Gastroesophageal sphincter (tissue), 4 donors: ENCODE measurements around the gene GRIP1. TPM values are rescaled to one million over a fixed set of nuclear protein-coding genes. Genes with fewer than 3 reads are reported as not detected.

Source experiments
- ATAC-seq: fragments of 150-250 bp; one replicate; pipeline ENCODE4 v1.9.1; 2016; ENCODE audit warnings: mild to moderate bottlenecking, moderate library complexity
- H3K27ac ChIP-seq, 4 donors: fragments of 200-600 bp; sonication (generic) in 3 of 4; 1 replicate in 3 of 4; 2 replicates in 1 of 4; pipeline ENCODE4 v1.5.1; 2016 to 2019
- H3K27me3 ChIP-seq: fragments of 200-600 bp; sonication (generic); one replicate; pipeline ENCODE4 v1.5.1; 2019
- H3K36me3 ChIP-seq, 2 donors: fragments of 200-600 bp; sonication (generic); one replicate each; pipeline ENCODE4 v1.5.1; 2019; ENCODE audit warnings: control low read depth in 1 of 2
- H3K4me1 ChIP-seq, 3 donors: fragments of 200-600 bp; sonication (generic); 1 replicate in 2 of 3; 2 replicates in 1 of 3; pipeline ENCODE4 v1.5.1; 2016 to 2019; ENCODE audit warnings: control low read depth in 2 of 3
- H3K4me3 ChIP-seq, 2 donors: fragments of 200-600 bp; sonication (generic); one replicate each; pipeline ENCODE4 v1.5.1; 2019; ENCODE audit warnings: mild to moderate bottlenecking in 1 of 2, moderate library complexity in 1 of 2
- H3K9me3 ChIP-seq, 3 donors: fragments of 200-600 bp; sonication (generic); one replicate each; pipeline ENCODE4 v1.5.1; 2017 to 2019; ENCODE audit warnings: control low read depth in 2 of 3
- EP300 ChIP-seq: sonication (generic); formaldehyde crosslinking; IDR thresholded peaks from one replicate; pipeline ENCODE4 v1.6.1; 2017; ENCODE audit warnings: antibody characterized with exemption, mild to moderate bottlenecking
- POLR2A ChIP-seq, 2 donors: fragments of 450-650 bp; IDR thresholded peaks; one replicate each; pipeline ENCODE4 v1.6.1; 2017; ENCODE audit warnings: antibody characterized with exemption in 2 of 2, mild to moderate bottlenecking in 2 of 2, moderate library complexity in 1 of 2
- POLR2AphosphoS5 ChIP-seq: sonication (generic); formaldehyde crosslinking; IDR thresholded peaks from one replicate; pipeline ENCODE4 v1.6.1; 2017; ENCODE audit warnings: antibody characterized with exemption
- WGBS, 2 donors: methylation state at CpG; one replicate each; pipeline ENCODE4 v1.1.5; 2018; ENCODE audit warnings: low coverage in 1 of 2; 5-methylcytosine and 5-hydroxymethylcytosine counted together
- total RNA-seq, 4 donors: library from RNA; depleted of rRNA; stranded (reverse); fragments of >200 nt; gene quantifications; one replicate each; pipeline ENCODE4 v1.1.0, GENCODE V29; 2016
- TF ChIP-seq, protein P1 (sequence below), 4 experiments: fragments of 200-600 bp in 2 of 4; fragments of 450-650 bp in 2 of 4; sonication (generic) in 1 of 4; IDR thresholded peaks; one replicate each; pipeline ENCODE4 v1.5.1; 2017 to 2019; ENCODE audit warnings: antibody characterized with exemption in 4 of 4, mild to moderate bottlenecking in 2 of 4, moderate library complexity in 2 of 4

Gene GRIP1
- total RNA-seq, 4 donors from 2014 or later, result 6.8 to 17.8 (median 11.6) TPM

DNA sequence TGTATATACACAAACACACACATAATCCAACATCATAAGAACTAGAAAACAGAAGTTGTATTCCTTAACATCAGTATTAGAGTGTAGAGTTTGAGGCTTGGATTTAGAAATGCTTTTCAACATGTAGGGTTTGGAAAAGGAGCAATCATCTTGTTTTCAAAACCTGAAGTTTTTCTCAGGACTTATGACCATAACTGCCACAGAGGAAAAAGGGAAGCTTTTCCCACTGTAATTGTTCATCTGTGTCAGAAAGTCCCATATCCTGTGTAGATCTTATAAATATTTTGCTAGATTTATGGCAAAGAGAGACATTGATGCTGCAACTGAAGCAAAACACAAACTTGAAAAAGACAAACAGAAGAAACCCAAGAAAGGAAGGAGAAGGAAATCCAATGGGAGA, 115.7 kb downstream of the GRIP1 start:
- Histone ChIP-seq H3K27me3 (no peaks in the 10 kb centered on the region), H3K9me3 (peaks cover 0 to 68% (median 0%) of the 10 kb centered on the region in 3 donors), H3K4me3 (no peak overlapping the region), H3K36me3 (peaks cover 0 to 6% of the 10 kb centered on the region in 2 donors), H3K27ac (no peak overlapping the region), H3K4me1 (no peaks in the 10 kb centered on the region)
- TF ChIP-seq EP300 (no peak), POLR2AphosphoS5 (no peak), POLR2A (IDR thresholded peaks at IDR 0.05) (no peak)
- TF ChIP-seq, protein P1, sequence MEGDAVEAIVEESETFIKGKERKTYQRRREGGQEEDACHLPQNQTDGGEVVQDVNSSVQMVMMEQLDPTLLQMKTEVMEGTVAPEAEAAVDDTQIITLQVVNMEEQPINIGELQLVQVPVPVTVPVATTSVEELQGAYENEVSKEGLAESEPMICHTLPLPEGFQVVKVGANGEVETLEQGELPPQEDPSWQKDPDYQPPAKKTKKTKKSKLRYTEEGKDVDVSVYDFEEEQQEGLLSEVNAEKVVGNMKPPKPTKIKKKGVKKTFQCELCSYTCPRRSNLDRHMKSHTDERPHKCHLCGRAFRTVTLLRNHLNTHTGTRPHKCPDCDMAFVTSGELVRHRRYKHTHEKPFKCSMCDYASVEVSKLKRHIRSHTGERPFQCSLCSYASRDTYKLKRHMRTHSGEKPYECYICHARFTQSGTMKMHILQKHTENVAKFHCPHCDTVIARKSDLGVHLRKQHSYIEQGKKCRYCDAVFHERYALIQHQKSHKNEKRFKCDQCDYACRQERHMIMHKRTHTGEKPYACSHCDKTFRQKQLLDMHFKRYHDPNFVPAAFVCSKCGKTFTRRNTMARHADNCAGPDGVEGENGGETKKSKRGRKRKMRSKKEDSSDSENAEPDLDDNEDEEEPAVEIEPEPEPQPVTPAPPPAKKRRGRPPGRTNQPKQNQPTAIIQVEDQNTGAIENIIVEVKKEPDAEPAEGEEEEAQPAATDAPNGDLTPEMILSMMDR (IDR thresholded peaks at IDR 0.05), result no peak
- ATAC-seq, result no peak

- Histone ChIP-seq H3K4me3 (no peak overlapping the region), H3K4me1 (no peaks in the 10 kb centered on the region), H3K27me3 (no peaks in the 10 kb centered on the region), H3K9me3 (peaks cover 0 to 25% (median 0%) of the 10 kb centered on the region in 3 donors), H3K27ac (no peak overlapping the region), H3K36me3 (no peaks in the 10 kb centered on the region)
- no peak for ATAC-seq
- 100% methylated on average over 2 of the region's 3 CpGs; no CpG with 5 or more reads in 1 of the 2 donors for WGBS, 2 donors
- TF ChIP-seq EP300 (no peak), POLR2A (IDR thresholded peaks at IDR 0.05) (no peak), POLR2AphosphoS5 (no peak)
- TF ChIP-seq, protein P1 (IDR thresholded peaks at IDR 0.05), result no peak
Measured at GRCh38 chr12:66555113-66555512, 123.8 kb downstream of the GRIP1 start.

GRCh38 chr12:66552716-66553115, 126.2 kb downstream of the GRIP1 start:
- H3K27me3 ChIP-seq, result no peaks in the 10 kb centered on the region
- ATAC-seq, result no peak
- H3K36me3 ChIP-seq, result no peaks in the 10 kb centered on the region
- H3K4me1 ChIP-seq, result no peaks in the 10 kb centered on the region
- no peak overlapping the region for H3K4me3 ChIP-seq
- no peak for TF ChIP-seq POLR2AphosphoS5
- no peak for TF ChIP-seq POLR2A (IDR thresholded peaks at IDR 0.05)
- no peak for TF ChIP-seq EP300
- TF ChIP-seq, protein P1 (IDR thresholded peaks at IDR 0.05), result no peak
- H3K9me3 ChIP-seq, result peaks cover 0 to 1% (median 0%) of the 10 kb centered on the region in 3 donors
- H3K27ac ChIP-seq, result no peak overlapping the region

DNA sequence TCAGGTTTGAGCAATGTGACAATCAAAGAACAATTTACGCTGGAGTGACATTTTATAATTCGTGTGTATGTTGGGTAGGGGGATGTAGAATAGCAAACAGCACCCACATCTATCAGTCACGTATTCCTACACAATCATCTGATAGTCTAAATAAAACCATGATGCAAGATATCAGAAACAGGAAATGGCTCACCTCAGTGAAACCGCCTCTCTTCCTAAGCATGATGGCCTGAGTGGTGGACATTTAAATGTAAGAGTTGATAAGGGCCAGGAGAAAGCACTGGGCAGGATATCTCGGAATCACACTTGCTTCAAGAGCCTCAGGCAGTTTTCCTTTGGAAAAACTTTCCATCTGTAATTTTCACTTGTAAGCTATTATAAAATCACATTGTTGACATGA, 128.2 kb downstream of the GRIP1 start:
- Histone ChIP-seq H3K4me1 (no peaks in the 10 kb centered on the region), H3K27me3 (no peaks in the 10 kb centered on the region), H3K4me3 (no peak overlapping the region), H3K27ac (no peak overlapping the region), H3K9me3 (no peaks in the 10 kb centered on the region), H3K36me3 (no peaks in the 10 kb centered on the region)
- 74 to 81% methylated on average over 5 of the region's 5 CpGs for WGBS, 2 donors
- TF ChIP-seq POLR2A (IDR thresholded peaks at IDR 0.05) (no peak), POLR2AphosphoS5 (no peak), EP300 (no peak)
- TF ChIP-seq, protein P1 (IDR thresholded peaks at IDR 0.05), result no peak
- ATAC-seq, result no peak

GRCh38 chr12:66549050-66549389, 129.9 kb downstream of the GRIP1 start:
- H3K4me3 ChIP-seq, result no peak overlapping the region
- 46% methylated on average over 2 of the region's 2 CpGs; no CpG with 5 or more reads in 1 of the 2 donors for WGBS, 2 donors
- no peak for ATAC-seq
- H3K4me1 ChIP-seq, result no peaks in the 10 kb centered on the region
- H3K27ac ChIP-seq, result no peak overlapping the region
- H3K36me3 ChIP-seq, result no peaks in the 10 kb centered on the region
- no peaks in the 10 kb centered on the region for H3K27me3 ChIP-seq
- no peak for TF ChIP-seq EP300
- TF ChIP-seq, protein P1 (IDR thresholded peaks at IDR 0.05), result no peak
- TF ChIP-seq POLR2AphosphoS5, result no peak
- no peak for TF ChIP-seq POLR2A (IDR thresholded peaks at IDR 0.05)
- H3K9me3 ChIP-seq, result no peaks in the 10 kb centered on the region
